Neutrophil (primary cell): Measurements from ENCODE around the gene LAMC3.

Experiments
- H3K27ac ChIP-seq: fragments of 200-600 bp; sonication (generic); 2 replicates; pipeline ENCODE4 v1.5.1; 2016; ENCODE audit warnings: mild to moderate bottlenecking, moderate library complexity
- H3K27me3 ChIP-seq: fragments of 200-600 bp; sonication (generic); 2 replicates; pipeline ENCODE4 v1.6.0; 2016; ENCODE audit warnings: mild to moderate bottlenecking
- H3K36me3 ChIP-seq: fragments of 200-600 bp; sonication (generic); 2 replicates; pipeline ENCODE4 v1.5.1; 2017
- H3K4me1 ChIP-seq, 2 experiments: fragments of 200-600 bp in 1 of 2; sonication (generic) in 1 of 2; 1 replicate in 1 of 2; 2 replicates in 1 of 2; pipeline versions ENCODE4 v1.5.1 to v1.6.1; 2013 to 2016; ENCODE audit warnings: low read depth in 1 of 2, low read length in 1 of 2, mild to moderate bottlenecking in 1 of 2, moderate library complexity in 1 of 2; ENCODE audit not compliant: control insufficient read depth in 1 of 2, insufficient read depth in 1 of 2
- H3K4me3 ChIP-seq, 2 experiments: fragments of 200-600 bp in 1 of 2; sonication (generic) in 1 of 2; 1 replicate in 1 of 2; 2 replicates in 1 of 2; pipeline ENCODE4 v1.5.1; 2013 to 2016; ENCODE audit warnings: low read depth in 1 of 2, low read length in 1 of 2, mild to moderate bottlenecking in 1 of 2, moderate library complexity in 1 of 2
- H3K9me3 ChIP-seq: fragments of 200-600 bp; sonication (generic); 2 replicates; pipeline ENCODE4 v1.5.1; 2016
- TF ChIP-seq, protein P1 (sequence below): fragments of 200-600 bp; sonication (generic); IDR thresholded peaks from 2 replicates; pipeline ENCODE4 v1.5.1; 2016; ENCODE audit warnings: antibody characterized with exemption

LAMC3 gene

DNA sequence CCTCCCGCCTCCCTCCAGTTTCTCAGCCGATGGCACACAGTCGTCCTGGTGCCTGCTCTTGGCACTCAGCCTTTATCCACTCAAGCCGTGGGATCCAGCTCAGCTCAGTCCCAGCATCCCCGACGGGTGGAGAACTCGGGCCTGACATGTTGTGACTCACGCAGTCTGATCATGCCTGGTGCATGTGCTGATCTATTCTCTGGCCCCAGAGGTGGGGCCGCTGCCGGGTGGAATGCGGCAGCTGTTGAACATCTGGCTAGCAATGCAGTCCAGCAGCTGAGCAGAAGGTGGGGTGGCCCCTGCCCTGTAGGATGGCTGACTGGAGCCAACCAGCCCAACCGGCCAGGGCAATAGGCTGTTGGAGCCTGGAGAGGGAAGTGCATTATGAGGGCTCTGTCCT is 85.6 kb downstream of the LAMC3 start:
- TF ChIP-seq, protein P1, sequence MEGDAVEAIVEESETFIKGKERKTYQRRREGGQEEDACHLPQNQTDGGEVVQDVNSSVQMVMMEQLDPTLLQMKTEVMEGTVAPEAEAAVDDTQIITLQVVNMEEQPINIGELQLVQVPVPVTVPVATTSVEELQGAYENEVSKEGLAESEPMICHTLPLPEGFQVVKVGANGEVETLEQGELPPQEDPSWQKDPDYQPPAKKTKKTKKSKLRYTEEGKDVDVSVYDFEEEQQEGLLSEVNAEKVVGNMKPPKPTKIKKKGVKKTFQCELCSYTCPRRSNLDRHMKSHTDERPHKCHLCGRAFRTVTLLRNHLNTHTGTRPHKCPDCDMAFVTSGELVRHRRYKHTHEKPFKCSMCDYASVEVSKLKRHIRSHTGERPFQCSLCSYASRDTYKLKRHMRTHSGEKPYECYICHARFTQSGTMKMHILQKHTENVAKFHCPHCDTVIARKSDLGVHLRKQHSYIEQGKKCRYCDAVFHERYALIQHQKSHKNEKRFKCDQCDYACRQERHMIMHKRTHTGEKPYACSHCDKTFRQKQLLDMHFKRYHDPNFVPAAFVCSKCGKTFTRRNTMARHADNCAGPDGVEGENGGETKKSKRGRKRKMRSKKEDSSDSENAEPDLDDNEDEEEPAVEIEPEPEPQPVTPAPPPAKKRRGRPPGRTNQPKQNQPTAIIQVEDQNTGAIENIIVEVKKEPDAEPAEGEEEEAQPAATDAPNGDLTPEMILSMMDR: no peak
- no peak overlapping the region for H3K4me3 ChIP-seq
- no peaks in the 10 kb centered on the region for H3K9me3 ChIP-seq
- H3K4me1 ChIP-seq: peaks cover 0 to 8% of the 10 kb centered on the region in 2 experiments
- no peaks in the 10 kb centered on the region for H3K36me3 ChIP-seq
- H3K27ac ChIP-seq: no peak overlapping the region
- peaks cover 54% of the 10 kb centered on the region for H3K27me3 ChIP-seq

DNA sequence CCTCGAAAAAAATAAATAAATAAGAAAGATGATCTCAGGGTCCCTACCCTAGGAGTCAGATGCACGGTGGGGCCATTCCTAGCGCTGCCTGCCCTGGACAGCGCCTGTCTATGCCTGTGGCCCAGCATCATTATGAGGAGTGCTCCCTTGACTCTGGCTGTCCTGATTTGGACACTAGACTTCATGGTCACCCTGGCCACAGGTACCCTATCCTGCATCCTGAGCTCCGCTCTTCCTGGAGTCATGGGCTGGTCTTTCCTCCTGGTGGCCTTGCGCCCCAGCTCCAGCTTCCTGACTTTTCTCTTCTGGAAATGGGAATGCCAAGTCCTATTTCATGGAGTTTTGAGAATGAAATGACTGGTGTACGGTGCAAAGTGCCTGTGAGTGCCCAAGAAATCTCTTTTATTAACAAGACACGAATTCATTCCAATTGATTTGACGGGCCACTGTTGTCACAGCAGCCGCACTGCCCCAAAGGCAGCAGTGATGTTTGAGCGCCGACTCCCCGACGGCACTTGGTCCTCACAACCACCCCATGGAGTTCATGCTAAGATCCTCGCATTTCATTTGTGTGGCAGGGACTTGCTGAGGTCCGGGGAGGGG is 86.8 kb downstream of the LAMC3 start:
- TF ChIP-seq, protein P1: no peak
- H3K27ac ChIP-seq: no peak overlapping the region
- H3K36me3 ChIP-seq: no peaks in the 10 kb centered on the region
- no peaks in the 10 kb centered on the region for H3K9me3 ChIP-seq
- peaks cover 0 to 8% of the 10 kb centered on the region in 2 experiments for H3K4me1 ChIP-seq
- peaks cover 54% of the 10 kb centered on the region for H3K27me3 ChIP-seq
- no peak overlapping the region for H3K4me3 ChIP-seq

DNA sequence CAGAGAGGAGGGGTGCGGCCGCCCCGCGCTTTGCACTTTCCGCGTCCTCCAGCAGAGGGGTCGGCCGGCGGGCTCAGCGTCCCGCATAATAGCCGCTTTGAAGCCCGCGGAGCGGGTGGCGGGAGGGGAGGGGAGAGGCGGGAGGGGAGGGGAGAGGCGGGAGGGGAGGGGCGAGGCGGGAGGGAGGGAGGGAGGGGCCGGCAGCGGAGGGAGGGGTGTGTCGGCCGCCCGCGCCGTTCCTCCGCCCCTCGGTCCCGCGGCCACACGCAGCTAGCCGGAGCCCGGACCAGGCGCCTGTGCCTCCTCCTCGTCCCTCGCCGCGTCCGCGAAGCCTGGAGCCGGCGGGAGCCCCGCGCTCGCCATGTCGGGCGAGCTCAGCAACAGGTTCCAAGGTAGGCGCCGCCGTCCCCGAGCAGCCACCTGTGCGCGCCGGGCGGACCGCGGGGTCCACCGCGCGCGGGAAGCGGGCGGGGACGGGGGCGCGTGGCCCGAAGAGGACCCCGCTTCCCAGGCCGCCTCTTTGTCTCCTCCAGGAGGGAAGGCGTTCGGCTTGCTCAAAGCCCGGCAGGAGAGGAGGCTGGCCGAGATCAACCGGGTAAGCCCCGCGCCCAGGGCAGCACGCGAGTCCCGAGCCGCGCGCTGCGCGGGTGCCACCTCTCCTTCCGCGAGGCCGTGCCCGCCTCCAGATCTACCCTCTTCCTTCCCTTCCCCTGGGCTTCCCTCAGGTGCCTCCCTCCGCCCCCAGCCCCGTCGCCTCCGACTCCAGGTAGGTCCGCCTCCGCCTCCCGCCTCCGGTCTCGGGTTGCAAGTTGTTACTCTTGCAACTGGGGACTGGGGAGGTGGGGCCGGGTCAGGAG is 87.5 kb downstream of the LAMC3 start, which contains the start of gene AIF1L:
TSS of gene AIF1L (plus strand) at position 263 of the 857 bp plus-strand sequence. CDS start at position 362, 99 bp downstream.
- TF ChIP-seq, protein P1: no peak
- H3K4me1 ChIP-seq: peaks cover 0 to 8% of the 10 kb centered on the region in 2 experiments
- no peaks in the 10 kb centered on the region for H3K9me3 ChIP-seq
- peaks cover 54% of the 10 kb centered on the region for H3K27me3 ChIP-seq
- peak within 1 kb of the TSS in 1 of 2 experiments; percentile 21 for H3K4me3 ChIP-seq
- H3K27ac ChIP-seq: no peak within 1 kb of the TSS
- H3K36me3 ChIP-seq: no peaks in the 10 kb centered on the region

DNA sequence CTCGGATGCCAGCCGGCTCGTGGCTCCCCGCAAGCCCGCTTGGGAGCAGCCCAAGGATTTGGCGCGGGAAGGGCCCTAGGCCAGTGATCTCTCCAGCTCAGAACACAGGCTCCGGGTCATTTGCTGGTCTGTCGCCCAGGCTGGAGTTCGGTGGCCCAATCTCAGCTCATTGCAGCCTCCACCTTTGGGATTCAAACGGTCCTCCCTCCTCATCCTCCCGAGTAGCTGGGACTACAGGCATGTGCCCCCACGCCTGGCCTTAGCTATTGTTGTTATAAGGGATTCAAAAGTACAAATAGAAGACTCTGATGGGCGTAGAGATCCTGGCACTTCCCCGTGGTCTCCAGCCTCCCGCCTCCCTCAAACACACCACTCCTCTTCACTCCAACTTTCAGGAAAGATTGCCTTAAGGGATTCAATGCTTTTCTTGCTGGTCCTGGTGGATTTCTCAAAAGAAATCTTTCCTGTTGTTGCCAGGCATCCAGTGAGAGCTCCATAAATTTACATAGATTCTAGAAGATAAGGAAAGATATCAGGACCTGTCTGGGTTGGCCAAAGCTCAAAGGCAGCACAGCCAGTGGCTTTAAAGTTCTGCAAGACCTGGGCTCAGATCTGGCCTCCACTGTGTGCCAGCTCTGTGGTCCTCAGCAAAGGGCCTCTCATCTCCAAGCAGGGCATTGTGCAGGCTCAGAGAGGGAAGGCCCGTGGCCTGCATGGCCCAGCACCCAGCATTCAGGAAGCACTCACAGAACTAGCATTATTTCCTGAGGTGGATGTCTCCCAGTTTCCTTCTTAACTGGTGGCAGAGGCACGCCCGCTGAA is 88.4 kb downstream of the LAMC3 start:
- peaks cover 0 to 8% of the 10 kb centered on the region in 2 experiments for H3K4me1 ChIP-seq
- peaks cover 54% of the 10 kb centered on the region for H3K27me3 ChIP-seq
- TF ChIP-seq, protein P1: no peak
- H3K36me3 ChIP-seq: no peaks in the 10 kb centered on the region
- H3K4me3 ChIP-seq: no peak overlapping the region
- H3K27ac ChIP-seq: no peak overlapping the region
- no peaks in the 10 kb centered on the region for H3K9me3 ChIP-seq

DNA sequence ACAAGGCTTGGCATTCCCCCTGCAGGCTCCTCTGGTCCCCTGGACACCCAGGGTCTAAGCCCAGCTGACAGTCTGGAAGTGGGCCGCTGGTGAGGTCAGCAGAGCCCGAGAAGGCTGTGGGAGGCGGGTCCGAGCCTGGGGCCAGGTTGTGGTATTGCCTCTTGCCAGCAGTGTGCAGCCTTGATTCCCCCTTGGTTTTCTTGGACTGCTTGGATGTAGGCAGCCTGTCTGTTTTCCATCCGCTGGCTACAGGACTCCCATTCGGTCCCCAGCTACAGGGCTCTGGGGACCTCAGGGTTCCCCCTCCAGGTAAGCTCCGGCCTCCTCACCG is 88.9 kb downstream of the LAMC3 start:
- no peak overlapping the region for H3K27ac ChIP-seq
- H3K4me3 ChIP-seq: no peak overlapping the region
- no peaks in the 10 kb centered on the region for H3K9me3 ChIP-seq
- TF ChIP-seq, protein P1: no peak
- peaks cover 0 to 8% of the 10 kb centered on the region in 2 experiments for H3K4me1 ChIP-seq
- H3K27me3 ChIP-seq: peaks cover 54% of the 10 kb centered on the region
- no peaks in the 10 kb centered on the region for H3K36me3 ChIP-seq
